Cardiac muscle cell (in vitro differentiated cells and primary cell): Measurements from ENCODE around the gene SCUBE1. TPM values are rescaled to one million over a fixed set of nuclear protein-coding genes. Genes with fewer than 3 reads are reported as not detected.

Experiments used
- DNase-seq, 2 donors: peaks; one replicate each; pipeline versions ENCODE4 v3.0.0 to v3.0.0-alpha.2; 2010 to 2017; ENCODE audit warnings: low read depth in 1 of 2, low spot score in 1 of 2
- H3K27ac ChIP-seq: fragments of 200-600 bp; sonication (generic); 2 replicates; pipeline ENCODE4 v1.5.1; 2016
- H3K27me3 ChIP-seq: fragments of 200-600 bp; sonication (generic); 2 replicates; pipeline ENCODE4 v1.6.0; 2016; ENCODE audit warnings: control low read depth
- H3K36me3 ChIP-seq: fragments of 200-600 bp; sonication (generic); 2 replicates; pipeline ENCODE4 v1.5.1; 2016; ENCODE audit warnings: control low read depth
- H3K4me1 ChIP-seq: fragments of 200-600 bp; sonication (generic); 2 replicates; pipeline ENCODE4 v1.8.1; 2017; ENCODE audit warnings: low read depth, mild to moderate bottlenecking, mixed run types
- H3K4me3 ChIP-seq: fragments of 200-600 bp; sonication (generic); 2 replicates; pipeline ENCODE4 v1.5.1; 2016; ENCODE audit warnings: mild to moderate bottlenecking
- H3K9me3 ChIP-seq: fragments of 200-600 bp; sonication (generic); 2 replicates; pipeline ENCODE4 v1.5.1; 2017; ENCODE audit warnings: low read depth, mild to moderate bottlenecking, control low read depth
- CTCF ChIP-seq: IDR thresholded peaks from 2 replicates; pipeline ENCODE4 v1.5.1; 2012; ENCODE audit warnings: low read depth, mild to moderate bottlenecking, low read length
- polyA plus RNA-seq: library from polyadenylated mRNA; unstranded; fragments of >200 nt; fragmentation: Nextera tagmentation; extraction: Ambion mirVana; gene quantifications from 2 replicates; pipeline ENCODE4 v1.2.1, GENCODE V29; 2016
- total RNA-seq: library from RNA; depleted of rRNA; stranded (reverse); fragments of >200 nt; gene quantifications from 2 replicates; pipeline ENCODE4 v1.2.3, GENCODE V29; 2016

The SCUBE1 gene
- total and polyA plus RNA-seq, 2 experiments from 2014 or later: 2.1 to 6.9 TPM

GRCh38 chr22:43208703-43209522 is 134.3 kb downstream of the SCUBE1 start:
- no peak overlapping the region for H3K4me3 ChIP-seq
- no peaks in the 10 kb centered on the region for H3K27me3 ChIP-seq
- H3K27ac ChIP-seq: no peak overlapping the region
- DNase-seq: no peak
- H3K4me1 ChIP-seq: peaks cover 18% of the 10 kb centered on the region
- H3K9me3 ChIP-seq: no peaks in the 10 kb centered on the region
- no peaks in the 10 kb centered on the region for H3K36me3 ChIP-seq
- TF ChIP-seq CTCF: no peak

- H3K4me3 ChIP-seq: no peak overlapping the region
- H3K9me3 ChIP-seq: no peaks in the 10 kb centered on the region
- H3K27ac ChIP-seq: no peak overlapping the region
- no peak for DNase-seq
- H3K36me3 ChIP-seq: no peaks in the 10 kb centered on the region
- H3K27me3 ChIP-seq: no peaks in the 10 kb centered on the region
- H3K4me1 ChIP-seq: peaks cover 16% of the 10 kb centered on the region
- no peak for TF ChIP-seq CTCF
These were observed 135.1 kb downstream of the SCUBE1 start for GRCh38 chr22:43207849-43208702.

GRCh38 chr22:43207386-43207785 is 135.8 kb downstream of the SCUBE1 start:
- Histone ChIP-seq H3K27ac (no peak overlapping the region), H3K27me3 (no peaks in the 10 kb centered on the region), H3K9me3 (no peaks in the 10 kb centered on the region), H3K4me1 (peaks cover 10% of the 10 kb centered on the region), H3K36me3 (no peaks in the 10 kb centered on the region), H3K4me3 (no peak overlapping the region)
- TF ChIP-seq CTCF: no peak
- no peak for DNase-seq

GRCh38 chr22:43206509-43207161 is 136.5 kb downstream of the SCUBE1 start:
- no peaks in the 10 kb centered on the region for H3K36me3 ChIP-seq
- no peak overlapping the region for H3K27ac ChIP-seq
- TF ChIP-seq CTCF: no peak
- no peak overlapping the region for H3K4me3 ChIP-seq
- no peaks in the 10 kb centered on the region for H3K27me3 ChIP-seq
- no peaks in the 10 kb centered on the region for H3K9me3 ChIP-seq
- DNase-seq: no peak
- peaks cover 6% of the 10 kb centered on the region for H3K4me1 ChIP-seq

GRCh38 chr22:43205748-43206508 is 137.2 kb downstream of the SCUBE1 start:
- Histone ChIP-seq H3K9me3 (no peaks in the 10 kb centered on the region), H3K27me3 (no peaks in the 10 kb centered on the region), H3K4me3 (no peak overlapping the region), H3K27ac (no peak overlapping the region), H3K36me3 (no peaks in the 10 kb centered on the region), H3K4me1 (peaks cover 6% of the 10 kb centered on the region)
- no peak for TF ChIP-seq CTCF
- no peak for DNase-seq
